Measurements from ENCODE around the gene FRMD1. TPM values are rescaled to one million over a fixed set of nuclear protein-coding genes. Genes with fewer than 3 reads are reported as not detected.

The FRMD1 gene
- polyA plus RNA-seq, 4 donors = 13.5 to 20.5 (median 20.3) TPM

GRCh38 chr6:168032005-168032760 lies 46.8 kb downstream of the FRMD1 start:
- no peak for DNase-seq (ENCODE audit: low read depth in 4 of 4, low spot score in 3 of 4)

GRCh38 chr6:168031411-168031971 lies 47.5 kb downstream of the FRMD1 start:
- DNase-seq (ENCODE audit: low read depth in 4 of 4, low spot score in 3 of 4) = no peak

- no peak for DNase-seq (ENCODE audit: low read depth in 4 of 4, low spot score in 3 of 4)
These were observed 48.1 kb downstream of the FRMD1 start for GRCh38 chr6:168030908-168031307.

GRCh38 chr6:168030218-168030746 lies 48.7 kb downstream of the FRMD1 start:
- DNase-seq (ENCODE audit: low read depth in 4 of 4, low spot score in 3 of 4) = no peak

- no peak for DNase-seq (ENCODE audit: low read depth in 4 of 4, low spot score in 3 of 4)
These were observed 49.4 kb downstream of the FRMD1 start for GRCh38 chr6:168029459-168030217.

GRCh38 chr6:168028181-168028580 lies 50.8 kb downstream of the FRMD1 start:
- no peak for DNase-seq (ENCODE audit: low read depth in 4 of 4, low spot score in 3 of 4)

GRCh38 chr6:168027521-168027920 lies 51.5 kb downstream of the FRMD1 start:
- no peak for DNase-seq (ENCODE audit: low read depth in 4 of 4, low spot score in 3 of 4)

GRCh38 chr6:168026925-168027324 lies 52.1 kb downstream of the FRMD1 start:
- no peak for DNase-seq (ENCODE audit: low read depth in 4 of 4, low spot score in 3 of 4)

- DNase-seq (ENCODE audit: low read depth in 4 of 4, low spot score in 3 of 4) = no peak
These were observed 52.9 kb downstream of the FRMD1 start for GRCh38 chr6:168025831-168026710.

GRCh38 chr6:168024951-168025510 lies 54.0 kb downstream of the FRMD1 start:
- no peak for DNase-seq (ENCODE audit: low read depth in 4 of 4, low spot score in 3 of 4)

GRCh38 chr6:168022488-168023321 lies 56.3 kb downstream of the FRMD1 start:
- DNase-seq (ENCODE audit: low read depth in 4 of 4, low spot score in 3 of 4) = no peak

- no peak for DNase-seq (ENCODE audit: low read depth in 4 of 4, low spot score in 3 of 4)
These were observed 57.4 kb downstream of the FRMD1 start for GRCh38 chr6:168021581-168021980.

GRCh38 chr6:168020242-168020641 lies 58.8 kb downstream of the FRMD1 start:
- DNase-seq (ENCODE audit: low read depth in 4 of 4, low spot score in 3 of 4) = no peak

- no peak for DNase-seq (ENCODE audit: low read depth in 4 of 4, low spot score in 3 of 4)
These were observed 60.3 kb downstream of the FRMD1 start for GRCh38 chr6:168018664-168019063.

GRCh38 chr6:168017629-168018028 lies 61.4 kb downstream of the FRMD1 start:
- DNase-seq (ENCODE audit: low read depth in 4 of 4, low spot score in 3 of 4) = no peak

GRCh38 chr6:168016721-168017525 lies 62.1 kb downstream of the FRMD1 start:
- no peak for DNase-seq (ENCODE audit: low read depth in 4 of 4, low spot score in 3 of 4)

GRCh38 chr6:168016176-168016620 lies 62.8 kb downstream of the FRMD1 start:
- DNase-seq (ENCODE audit: low read depth in 4 of 4, low spot score in 3 of 4) = no peak

- no peak for DNase-seq (ENCODE audit: low read depth in 4 of 4, low spot score in 3 of 4)
These were observed 63.4 kb downstream of the FRMD1 start for GRCh38 chr6:168015482-168016175.
